ENCODE data around the gene GRIN3B.

The GRIN3B gene

GRCh38 chr19:991932-992669, 8.1 kb upstream of the GRIN3B start:
- DNase-seq, result no peak

DNA sequence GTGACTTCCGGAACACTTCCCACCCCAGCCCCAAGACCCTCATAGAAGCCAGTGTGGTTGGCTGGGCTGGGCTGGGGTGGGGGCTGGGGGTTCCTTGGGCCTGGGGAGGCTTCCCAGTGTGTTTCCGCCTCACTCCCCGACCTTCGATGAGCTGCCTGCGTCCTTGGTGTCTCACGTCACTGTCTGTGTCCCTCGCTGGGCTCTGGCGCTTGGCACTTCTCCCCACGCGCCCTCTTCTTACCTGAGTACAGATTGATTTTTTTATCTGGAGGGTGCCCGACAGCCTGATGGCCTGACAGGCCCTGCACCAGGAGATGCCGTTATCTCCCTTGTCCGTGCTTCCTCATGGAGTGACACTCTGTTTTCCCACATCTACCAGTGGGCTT, 7.6 kb upstream of the GRIN3B start:
- no peak for DNase-seq

DNA sequence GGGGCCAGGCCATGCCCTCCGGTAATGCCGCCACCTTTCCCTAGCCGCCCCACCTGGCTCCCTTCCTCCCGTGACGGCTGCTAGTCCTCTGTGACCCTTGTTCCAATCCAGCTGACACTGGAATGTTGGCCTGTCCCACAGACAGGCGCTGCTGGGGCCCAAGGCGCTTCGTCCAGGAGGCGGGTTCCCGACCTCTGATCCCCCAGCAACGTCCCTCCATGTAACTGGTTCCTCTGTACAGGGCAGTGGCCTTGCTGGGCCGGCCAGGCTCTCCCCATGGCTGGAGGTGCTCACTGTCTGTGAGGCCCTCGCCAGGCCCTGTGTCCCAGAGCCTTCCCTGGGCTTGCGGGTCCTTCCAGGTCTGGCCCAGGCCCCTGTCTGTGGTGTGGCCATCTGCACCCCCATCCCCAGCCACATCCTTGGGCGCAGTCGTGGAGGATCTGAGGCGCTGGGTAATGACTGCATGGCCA, 6.8 kb upstream of the GRIN3B start:
- no peak for DNase-seq

GRCh38 chr19:993831-994393, 6.3 kb upstream of the GRIN3B start:
- DNase-seq, result no peak

- DNase-seq, result no peak
Measured at GRCh38 chr19:994516-994915, 5.7 kb upstream of the GRIN3B start.

DNA sequence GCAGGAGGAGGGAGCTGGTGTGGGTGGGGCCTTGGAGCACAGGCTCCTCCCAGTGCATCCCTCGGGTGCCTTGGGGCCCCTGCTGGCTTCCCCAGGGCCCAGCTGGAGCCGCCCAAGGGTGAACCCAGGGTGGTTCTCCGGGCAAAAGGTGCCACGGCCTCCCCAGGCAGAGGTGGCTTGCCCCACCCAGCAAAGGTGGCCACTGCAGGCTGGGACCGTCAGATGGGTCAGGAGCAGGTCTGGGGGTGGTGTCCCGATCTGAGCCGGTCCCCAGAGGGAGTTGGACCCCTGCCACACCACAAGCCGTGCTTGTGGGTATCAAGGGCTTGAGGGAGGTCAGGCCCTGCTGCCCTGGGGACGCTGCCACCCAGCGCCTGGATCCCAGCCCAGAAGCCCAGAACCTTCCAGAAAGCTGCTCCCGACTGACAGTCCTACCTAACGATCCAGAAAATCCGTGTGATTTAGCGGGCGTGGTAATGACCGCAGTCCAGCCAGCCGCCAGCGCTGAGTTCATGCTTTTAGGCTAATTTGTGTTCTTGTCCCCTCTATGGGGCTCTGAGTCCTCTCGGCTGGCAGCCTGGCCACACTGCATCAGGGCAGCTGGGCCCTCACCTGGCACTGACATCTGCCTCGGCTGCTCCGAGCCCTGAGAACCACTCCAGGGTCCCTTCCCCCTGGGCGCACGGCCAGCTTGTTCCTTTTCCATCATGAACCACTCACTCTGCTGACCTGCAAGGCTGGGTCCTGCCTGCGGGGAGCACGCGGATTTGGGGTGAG, 5.0 kb upstream of the GRIN3B start:
- peak; percentile 76 for DNase-seq

GRCh38 chr19:996051-996838, 4.0 kb upstream of the GRIN3B start:
- DNase-seq, result peak; percentile 77

GRCh38 chr19:998064-998463, 2.2 kb upstream of the GRIN3B start:
- no peak for DNase-seq

DNA sequence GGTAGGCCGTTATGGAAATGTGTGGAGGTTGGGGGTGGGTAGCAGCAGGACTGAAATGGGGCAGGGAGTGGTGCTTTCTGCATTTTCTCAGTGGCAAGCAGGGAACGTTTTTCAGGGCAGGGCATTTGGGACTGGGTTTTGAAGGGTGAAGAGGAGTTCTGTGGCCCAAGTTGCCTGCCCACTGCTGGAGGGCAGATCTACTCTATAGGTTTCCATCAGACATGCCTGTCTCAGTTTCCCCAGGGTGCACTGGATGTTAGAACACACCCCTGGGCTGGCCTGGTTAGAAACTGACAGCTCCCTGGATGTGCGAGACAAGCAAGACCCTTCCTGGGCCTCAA, 870 bp upstream of the GRIN3B start:
- DNase-seq, result no peak

- no peak for DNase-seq
Measured at GRCh38 chr19:1000591-1001537, 645 bp downstream of the GRIN3B start.

DNA sequence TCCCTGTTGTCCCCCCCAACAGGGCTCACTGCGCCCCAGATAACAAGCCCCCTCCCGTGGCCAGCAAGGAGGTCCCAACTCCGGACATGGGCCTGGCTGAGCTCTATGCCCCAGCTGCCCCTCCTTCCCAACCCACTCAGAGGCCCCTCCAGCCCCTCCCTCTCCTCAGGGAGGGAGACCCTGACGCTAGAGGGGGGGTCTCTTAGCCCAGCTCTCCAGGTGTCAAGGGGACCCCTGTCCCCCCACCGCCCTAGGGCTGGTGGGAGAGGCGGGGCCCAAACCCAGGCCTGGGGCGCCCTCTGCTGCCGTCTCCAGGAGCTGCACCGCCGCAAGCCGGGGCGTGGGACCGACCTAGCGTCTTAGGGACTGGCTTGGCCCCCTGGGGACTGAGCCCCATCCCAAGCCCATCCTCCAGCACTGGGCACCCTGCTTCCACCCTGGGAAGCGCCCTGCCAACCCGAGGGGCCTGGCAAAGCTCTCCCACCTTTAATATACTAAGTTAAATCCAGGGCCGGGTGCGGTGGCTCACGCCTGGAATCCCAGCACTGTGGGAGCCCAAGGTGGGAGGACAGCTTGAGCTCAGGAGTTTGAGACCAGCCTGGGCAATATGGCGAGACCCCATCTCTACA, 1.4 kb downstream of the GRIN3B start:
- no peak for DNase-seq

DNA sequence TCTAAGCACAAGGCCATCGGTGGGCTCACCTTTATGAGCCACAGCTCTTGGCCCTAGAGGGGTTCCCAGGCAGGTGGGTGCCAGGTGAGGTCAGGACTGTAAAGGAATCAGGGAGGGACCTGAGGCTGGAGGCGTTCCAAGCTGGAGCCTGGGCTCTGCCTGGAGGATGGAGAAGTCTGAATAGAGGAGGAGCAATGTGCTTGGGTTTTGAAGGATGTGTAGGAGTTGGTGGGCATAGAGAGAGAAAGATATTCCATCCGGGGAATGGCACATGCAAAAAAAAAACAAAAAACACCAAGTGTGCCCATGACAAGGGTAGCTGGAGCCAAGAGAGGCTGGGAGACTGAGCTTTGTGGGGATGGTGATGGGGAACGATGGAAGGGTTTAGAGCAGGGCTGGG, 2.4 kb downstream of the GRIN3B start:
- DNase-seq, result no peak

- no peak for DNase-seq
Measured at GRCh38 chr19:1003283-1003682, 3.1 kb downstream of the GRIN3B start.

- no peak for DNase-seq
Measured at GRCh38 chr19:1004204-1004802, 4.1 kb downstream of the GRIN3B start.

DNA sequence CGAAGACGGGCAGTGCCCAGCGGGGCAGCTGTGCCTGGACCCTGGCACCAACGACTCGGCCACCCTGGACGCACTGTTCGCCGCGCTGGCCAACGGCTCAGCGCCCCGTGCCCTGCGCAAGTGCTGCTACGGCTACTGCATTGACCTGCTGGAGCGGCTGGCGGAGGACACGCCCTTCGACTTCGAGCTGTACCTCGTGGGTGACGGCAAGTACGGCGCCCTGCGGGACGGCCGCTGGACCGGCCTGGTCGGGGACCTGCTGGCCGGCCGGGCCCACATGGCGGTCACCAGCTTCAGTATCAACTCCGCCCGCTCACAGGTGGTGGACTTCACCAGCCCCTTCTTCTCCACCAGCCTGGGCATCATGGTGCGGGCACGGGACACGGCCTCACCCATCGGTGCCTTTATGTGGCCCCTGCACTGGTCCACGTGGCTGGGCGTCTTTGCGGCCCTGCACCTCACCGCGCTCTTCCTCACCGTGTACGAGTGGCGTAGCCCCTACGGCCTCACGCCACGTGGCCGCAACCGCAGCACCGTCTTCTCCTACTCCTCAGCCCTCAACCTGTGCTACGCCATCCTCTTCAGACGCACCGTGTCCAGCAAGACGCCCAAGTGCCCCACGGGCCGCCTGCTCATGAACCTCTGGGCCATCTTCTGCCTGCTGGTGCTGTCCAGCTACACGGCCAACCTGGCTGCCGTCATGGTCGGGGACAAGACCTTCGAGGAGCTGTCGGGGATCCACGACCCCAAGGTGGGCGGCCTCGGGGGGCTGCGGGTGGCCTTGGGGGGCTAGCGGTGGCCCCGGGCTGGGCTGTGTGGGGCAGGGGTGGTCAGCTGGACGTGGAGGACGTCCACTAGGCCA, 4.8 kb downstream of the GRIN3B start:
- no peak for DNase-seq

- no peak for DNase-seq
Measured at GRCh38 chr19:1006711-1007398, 6.6 kb downstream of the GRIN3B start.

DNA sequence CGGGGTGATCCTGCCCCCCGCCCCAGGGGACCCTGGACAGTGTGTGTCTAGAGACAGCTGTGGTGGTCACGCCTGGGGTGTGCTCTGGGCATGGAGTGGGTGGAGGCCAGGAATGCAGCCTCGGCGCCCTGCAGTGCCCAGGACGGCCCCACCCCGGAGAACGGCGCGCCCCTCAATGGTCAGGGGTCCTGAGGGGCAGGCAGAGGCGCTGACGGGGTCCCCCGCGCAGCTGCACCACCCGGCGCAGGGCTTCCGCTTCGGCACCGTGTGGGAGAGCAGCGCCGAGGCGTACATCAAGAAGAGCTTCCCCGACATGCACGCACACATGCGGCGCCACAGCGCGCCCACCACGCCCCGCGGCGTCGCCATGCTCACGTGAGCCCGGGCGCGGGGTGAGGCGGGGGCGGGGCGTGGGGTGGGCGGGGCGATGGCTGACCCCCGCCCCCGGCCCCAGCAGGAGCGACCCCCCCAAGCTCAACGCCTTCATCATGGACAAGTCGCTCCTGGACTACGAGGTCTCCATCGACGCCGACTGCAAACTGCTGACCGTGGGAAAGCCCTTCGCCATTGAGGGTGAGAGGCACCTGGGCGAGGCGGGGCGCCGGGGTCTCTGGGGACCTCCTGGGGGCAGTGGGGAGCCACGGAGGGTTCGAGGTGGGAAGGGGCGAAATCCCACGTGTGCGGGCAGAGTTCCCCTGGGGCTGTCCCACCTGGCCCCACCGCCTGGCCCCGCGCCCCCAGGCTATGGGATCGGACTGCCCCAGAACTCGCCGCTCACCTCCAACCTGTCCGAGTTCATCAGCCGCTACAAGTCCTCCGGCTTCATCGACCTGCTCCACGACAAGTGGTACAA, 7.4 kb downstream of the GRIN3B start:
- no peak for DNase-seq

DNA sequence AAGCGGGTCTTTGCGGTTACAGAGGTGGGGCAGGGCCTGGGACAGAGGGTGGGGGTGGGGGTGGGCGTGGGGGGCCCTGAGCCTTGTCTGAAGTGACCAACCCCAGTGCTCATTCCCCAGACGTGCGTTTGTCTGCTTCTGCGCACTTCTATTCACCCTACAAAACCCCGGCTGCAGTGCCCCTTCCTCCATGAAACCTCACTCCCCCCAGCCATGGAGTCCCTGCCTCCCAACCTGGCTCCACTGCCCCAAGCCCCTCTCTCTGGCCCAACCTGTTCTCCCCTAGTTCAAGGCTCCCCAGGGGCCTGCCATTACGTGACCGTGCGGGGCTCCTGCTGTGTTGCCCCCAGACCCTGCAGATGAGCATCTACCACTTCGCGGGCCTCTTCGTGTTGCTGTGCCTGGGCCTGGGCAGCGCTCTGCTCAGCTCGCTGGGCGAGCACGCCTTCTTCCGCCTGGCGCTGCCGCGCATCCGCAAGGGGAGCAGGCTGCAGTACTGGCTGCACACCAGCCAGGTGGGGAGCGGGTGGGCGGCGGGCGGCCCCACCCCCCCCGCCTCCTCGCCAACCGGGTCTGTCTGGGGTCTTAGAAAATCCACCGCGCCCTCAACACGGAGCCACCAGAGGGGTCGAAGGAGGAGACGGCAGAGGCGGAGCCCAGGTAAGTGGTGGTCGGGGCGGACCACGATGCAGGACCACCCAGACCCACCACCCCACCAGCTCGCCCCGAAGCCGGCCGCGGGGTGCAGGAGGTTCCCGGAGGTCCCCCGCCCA, 8.2 kb downstream of the GRIN3B start:
- no peak for DNase-seq
